IMR-90 (cell line): Measurements from ENCODE around the gene CRTC1. TPM values are rescaled to one million over a fixed set of nuclear protein-coding genes. Genes with fewer than 3 reads are reported as not detected.

Source experiments
- ATAC-seq: fragments of 200-7000 bp; cut with Tn5 transposase; 2 replicates; pipeline ENCODE4 v1.9.1; 2020; ENCODE audit warnings: low read depth, mild to moderate bottlenecking, moderate library complexity
- BruUV-seq: library from RNA; stranded (reverse); fragments of 400-500 nt; replicated peaks from 2 replicates; lab custom pipeline; 2021; lab: Mats Ljungman, UMichigan
- CTCF ChIA-PET: fragments of 300-600 bp; formaldehyde crosslinking; extraction: SDS; loops from one replicate; lab custom pipeline; 2021; ENCODE audit warnings: antibody characterized with exemption; lab: Yijun Ruan, JAX
- POLR2A ChIA-PET: fragments of 300-600 bp; sonication (Branson Sonifier 250); formaldehyde crosslinking; loops from one replicate; lab custom pipeline; 2022; ENCODE audit warnings: antibody characterized with exemption; ENCODE audit not compliant: unreplicated experiment; lab: Charles Lee
- DNase-seq: peaks from one replicate; pipeline ENCODE4 v3.0.0; 2013
- H2AFZ ChIP-seq: replicated peaks from 2 replicates; pipeline ENCODE3; 2013; ENCODE audit warnings: low read length, mild to moderate bottlenecking; ENCODE audit not compliant: poor library complexity
- H2AK5ac ChIP-seq: 2 replicates; pipeline ENCODE4 v1.6.1; 2013; ENCODE audit warnings: low read depth, low read length, inconsistent platforms
- H2AK9ac ChIP-seq: replicated peaks from 2 replicates; pipeline ENCODE3; 2013; ENCODE audit warnings: mild to moderate bottlenecking, low read depth, low read length, moderate library complexity; ENCODE audit not compliant: poor library complexity
- H2BK120ac ChIP-seq: 2 replicates; pipeline ENCODE4 v1.6.1; 2013; ENCODE audit warnings: low read depth, low read length, inconsistent platforms
- H2BK15ac ChIP-seq: 3 replicates; pipeline ENCODE4 v1.6.1; 2013; ENCODE audit warnings: low read depth, low read length, inconsistent platforms
- H2BK20ac ChIP-seq: 2 replicates; pipeline ENCODE4 v1.6.1; 2013; ENCODE audit warnings: low read depth, mild to moderate bottlenecking, inconsistent platforms, low read length, moderate library complexity
- H2BK5ac ChIP-seq: 2 replicates; pipeline ENCODE4 v1.6.1; 2013; ENCODE audit warnings: mild to moderate bottlenecking, low read depth, low read length, inconsistent platforms; ENCODE audit not compliant: poor library complexity, severe bottlenecking
- H3K14ac ChIP-seq: replicated peaks from 2 replicates; pipeline ENCODE4 v1.6.1; 2013; ENCODE audit warnings: low read depth, low read length, inconsistent platforms
- H3K18ac ChIP-seq: 2 replicates; pipeline ENCODE4 v1.6.1; 2013; ENCODE audit warnings: low read depth, low read length, control low read depth
- H3K23ac ChIP-seq: 2 replicates; pipeline ENCODE4 v1.6.1; 2013; ENCODE audit warnings: low read depth, low read length, inconsistent platforms
- H3K27ac ChIP-seq: 2 replicates; pipeline ENCODE4 v1.5.1; 2013; ENCODE audit warnings: mild to moderate bottlenecking, control low read depth, low read length; ENCODE audit not compliant: insufficient read depth
- H3K27me3 ChIP-seq: 2 replicates; pipeline ENCODE4 v1.6.1; 2013; ENCODE audit warnings: low read length; ENCODE audit not compliant: control insufficient read depth, insufficient read depth
- H3K36me3 ChIP-seq: 2 replicates; pipeline ENCODE4 v1.6.1; 2013; ENCODE audit warnings: low read length, mixed read lengths; ENCODE audit not compliant: control insufficient read depth, insufficient read depth
- H3K4ac ChIP-seq: 2 replicates; pipeline ENCODE4 v1.6.1; 2013; ENCODE audit warnings: low read depth, low read length, inconsistent platforms
- H3K4me1 ChIP-seq: 2 replicates; pipeline ENCODE4 v1.6.1; 2013; ENCODE audit warnings: low read length, mixed read lengths; ENCODE audit not compliant: control insufficient read depth, insufficient read depth
- H3K4me2 ChIP-seq: 2 replicates; pipeline ENCODE4 v1.6.1; 2013; ENCODE audit warnings: low read depth, mild to moderate bottlenecking, control low read depth, low read length, moderate library complexity
- H3K4me3 ChIP-seq: 2 replicates; pipeline ENCODE4 v1.5.1; 2013; ENCODE audit warnings: low read depth, mild to moderate bottlenecking, control low read depth, low read length, moderate library complexity; ENCODE audit not compliant: insufficient read depth
- H3K56ac ChIP-seq: 2 replicates; pipeline ENCODE4 v1.6.1; 2013; ENCODE audit warnings: low read length, inconsistent platforms; ENCODE audit not compliant: insufficient read depth; ENCODE audit errors: extremely low read depth
- H3K79me1 ChIP-seq, 2 experiments: 2 replicates each; pipeline ENCODE4 v1.6.1; 2013; ENCODE audit warnings: low read length in 2 of 2, inconsistent platforms in 1 of 2, low read depth in 1 of 2
- H3K9ac ChIP-seq: 2 replicates; pipeline ENCODE4 v1.6.1; 2013; ENCODE audit warnings: low read depth, low read length, control low read depth
- H3K9me1 ChIP-seq: 2 replicates; pipeline ENCODE4 v1.6.1; 2013; ENCODE audit warnings: low read length, inconsistent platforms; ENCODE audit not compliant: insufficient read depth
- H3K9me3 ChIP-seq: 2 replicates; pipeline ENCODE4 v1.6.1; 2013; ENCODE audit warnings: low read length; ENCODE audit not compliant: control insufficient read depth, insufficient read depth
- H4K20me1 ChIP-seq: 2 replicates; pipeline ENCODE4 v1.6.1; 2013; ENCODE audit warnings: low read length, inconsistent platforms; ENCODE audit not compliant: insufficient read depth
- H4K5ac ChIP-seq: 2 replicates; pipeline ENCODE4 v1.6.1; 2013; ENCODE audit warnings: mild to moderate bottlenecking, low read depth, low read length, control low read depth
- H4K8ac ChIP-seq, 2 experiments: 2 replicates each; pipeline ENCODE4 v1.6.1; 2013; ENCODE audit warnings: low read depth in 2 of 2, low read length in 2 of 2, control low read depth in 1 of 2, inconsistent platforms in 1 of 2
- H4K91ac ChIP-seq: 2 replicates; pipeline ENCODE4 v1.6.1; 2013; ENCODE audit warnings: low read depth, low read length, inconsistent platforms; ENCODE audit not compliant: insufficient read depth
- CEBPB ChIP-seq: IDR thresholded peaks from 2 replicates; pipeline ENCODE4 v1.6.1; 2012; ENCODE audit warnings: low read depth, low read length, improper control_type of control experiment
- CHD1 ChIP-seq: IDR thresholded peaks from 2 replicates; pipeline ENCODE4 v1.6.1; 2012; ENCODE audit warnings: low read depth, low read length, improper control_type of control experiment
- MAFK ChIP-seq: IDR thresholded peaks from 2 replicates; pipeline ENCODE4 v1.6.1; 2012; ENCODE audit warnings: low read depth, low read length, improper control_type of control experiment
- MAZ ChIP-seq: IDR thresholded peaks from 2 replicates; pipeline ENCODE4 v1.6.1; 2012; ENCODE audit warnings: low read depth, mild to moderate bottlenecking, low read length, improper control_type of control experiment, moderate library complexity, borderline replicate concordance
- POLR2A ChIP-seq: IDR thresholded peaks from 2 replicates; pipeline ENCODE4 v1.6.1; 2012; ENCODE audit warnings: mild to moderate bottlenecking, low read depth, low read length
- RAD21 ChIP-seq: IDR thresholded peaks from 2 replicates; pipeline ENCODE4 v1.6.1; 2012; ENCODE audit warnings: low read length, improper control_type of control experiment
- RCOR1 ChIP-seq: IDR thresholded peaks from 2 replicates; pipeline ENCODE4 v1.6.1; 2012; ENCODE audit warnings: mild to moderate bottlenecking, low read length, improper control_type of control experiment; ENCODE audit not compliant: insufficient replicate concordance
- RFX5 ChIP-seq: IDR thresholded peaks from 2 replicates; pipeline ENCODE4 v1.8.0; 2012; ENCODE audit warnings: low read depth, mild to moderate bottlenecking, low read length, moderate library complexity
- WGBS, 2 experiments: methylation state at CpG; one replicate each; pipeline versions ENCODE4 v1.1.5 to v1.1.7; 2013; ENCODE audit warnings: missing lambda C conversion rate in 2 of 2; ENCODE audit not compliant: insufficient read length in 1 of 2; ENCODE audit errors: extremely low coverage in 2 of 2; 5-methylcytosine and 5-hydroxymethylcytosine counted together
- dilution Hi-C: fragments of 300-500 bp; cut with HindIII; formaldehyde crosslinking; loops from one replicate; pipeline ENCODE4 v1.14.3; 2018; ENCODE audit warnings: low sequenced_read_pairs; ENCODE audit not compliant: unreplicated experiment
- in situ Hi-C: fragments of 300-500 bp; cut with MboI; formaldehyde crosslinking; loops from 3 replicates; pipeline ENCODE4 v1.14.3; 2019; ENCODE audit warnings: low sequenced_read_pairs, inconsistent platforms, mixed read lengths
- intact Hi-C: fragments of 100-400 bp; cut with micrococcal nuclease; formaldehyde crosslinking; loops from 2 replicates; pipeline ENCODE4 v1.10.0; 2022
- polyA plus RNA-seq, 3 experiments: library from polyadenylated mRNA; depleted of rRNA; stranded (reverse); fragments of >200 nt; gene quantifications; 2 replicates each; pipeline ENCODE4 v1.2.3, GENCODE V29; 2012; ENCODE audit warnings: low replicate concordance in 1 of 3
- total RNA-seq: library from RNA; depleted of rRNA; stranded (reverse); fragments of >200 nt; gene quantifications from 2 replicates; pipeline ENCODE4 v1.2.3, GENCODE V29; 2012
- TF ChIP-seq, protein P1 (sequence below): fragments of 150-350 bp; IDR thresholded peaks from 2 replicates; pipeline ENCODE4 v1.6.1; 2017; ENCODE audit warnings: mild to moderate bottlenecking, antibody characterized with exemption, low read length, low read depth

CRTC1 gene
- total and polyA plus RNA-seq, 2 of the 4 experiments (the other 2 are of a cell fraction), result 0.18 to 5.7 TPM

DNA sequence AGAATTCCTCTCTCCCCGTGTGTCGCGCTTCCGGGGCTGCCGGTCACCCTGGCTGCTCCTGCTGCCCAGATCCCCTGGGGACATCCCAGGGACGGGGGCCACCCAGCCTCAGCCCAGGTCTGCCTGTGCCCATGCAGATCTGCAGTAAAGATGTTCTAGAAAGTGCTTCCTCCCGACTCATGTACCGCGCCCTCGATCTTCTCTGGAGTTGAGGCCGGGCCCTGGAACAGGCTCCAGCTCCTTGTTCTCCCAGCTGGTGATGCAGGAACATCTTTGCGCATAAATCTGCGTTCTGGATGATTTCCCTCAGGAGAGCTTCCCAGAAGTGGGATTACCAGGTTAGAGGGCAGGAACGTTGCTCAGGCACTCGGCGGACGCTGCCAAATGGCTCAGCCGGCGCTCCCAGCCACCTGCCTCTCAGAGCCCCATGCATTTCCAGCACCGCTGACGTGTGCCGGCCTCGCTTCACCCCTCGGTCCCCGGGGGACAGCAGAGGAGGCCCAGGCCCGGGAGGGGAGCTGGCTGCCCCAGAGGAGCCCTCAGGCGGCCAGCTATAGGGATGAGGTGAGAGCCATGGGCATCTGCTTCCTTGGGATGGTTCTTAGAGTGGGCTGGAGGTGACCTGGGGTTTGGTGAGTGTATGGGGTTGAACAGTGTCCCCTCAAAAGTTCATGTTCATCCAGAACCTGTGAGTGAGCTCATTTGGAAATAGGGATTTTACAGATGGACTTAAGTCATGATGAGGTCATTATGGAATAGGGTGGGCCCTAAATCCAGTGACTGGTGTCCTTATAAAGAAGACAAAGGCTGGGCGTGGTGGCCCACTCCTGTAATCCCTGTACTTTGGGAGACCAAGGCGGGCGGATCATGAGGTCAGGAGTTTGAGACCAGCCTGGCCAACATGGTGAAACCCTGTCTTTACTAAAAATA is 42.6 kb downstream of the CRTC1 start:
- no peak overlapping the region for H2BK120ac ChIP-seq
- no peak for DNase-seq
- H3K79me1 ChIP-seq, result peaks cover 0 to 8% of the 10 kb centered on the region in 2 experiments; a peak in 1 of 4 replicates
- H3K9me1 ChIP-seq, result peaks cover 4% of the 10 kb centered on the region; the same call in 1 of the 2 replicates
- no peak overlapping the region for H4K5ac ChIP-seq
- dilution Hi-C loops, result no loop called here
- H3K23ac ChIP-seq, result no peak overlapping the region
- no peaks in the 10 kb centered on the region for H3K9me3 ChIP-seq
- no peak overlapping the region for H2AK5ac ChIP-seq
- no peak overlapping the region for H2BK20ac ChIP-seq
- H4K20me1 ChIP-seq, result peaks cover 9% of the 10 kb centered on the region
- H4K91ac ChIP-seq, result no peak overlapping the region
- H3K4me3 ChIP-seq, result no peak overlapping the region
- no peak overlapping the region for H2AFZ ChIP-seq
- H2BK5ac ChIP-seq, result no peak overlapping the region
- no peak overlapping the region for H2BK15ac ChIP-seq
- no peak for ATAC-seq
- ChIA-PET CTCF (no interaction called here), POLR2A (no interaction called here)
- no peaks in the 10 kb centered on the region for H3K27me3 ChIP-seq
- no peak overlapping the region for H3K9ac ChIP-seq
- H3K4ac ChIP-seq, result no peak overlapping the region
- intact Hi-C loops, result no loop called here
- no peak overlapping the region for H3K56ac ChIP-seq
- no peak overlapping the region for H3K14ac ChIP-seq
- TF ChIP-seq RFX5 (no peak), POLR2A (no peak), MAFK (no peak), RCOR1 (no peak), MAZ (no peak), CEBPB (no peak), CHD1 (no peak), RAD21 (no peak)
- TF ChIP-seq, protein P1, sequence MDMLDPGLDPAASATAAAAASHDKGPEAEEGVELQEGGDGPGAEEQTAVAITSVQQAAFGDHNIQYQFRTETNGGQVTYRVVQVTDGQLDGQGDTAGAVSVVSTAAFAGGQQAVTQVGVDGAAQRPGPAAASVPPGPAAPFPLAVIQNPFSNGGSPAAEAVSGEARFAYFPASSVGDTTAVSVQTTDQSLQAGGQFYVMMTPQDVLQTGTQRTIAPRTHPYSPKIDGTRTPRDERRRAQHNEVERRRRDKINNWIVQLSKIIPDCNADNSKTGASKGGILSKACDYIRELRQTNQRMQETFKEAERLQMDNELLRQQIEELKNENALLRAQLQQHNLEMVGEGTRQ, result no peak
- no peak overlapping the region for H2AK9ac ChIP-seq
- in situ Hi-C loops, result no loop called here
- no TSS peak for BruUV-seq
- H3K27ac ChIP-seq, result no peak overlapping the region
- no peaks in the 10 kb centered on the region for H3K4me1 ChIP-seq
- no peak overlapping the region for H3K4me2 ChIP-seq
- no peak overlapping the region for H4K8ac ChIP-seq
- peaks cover 5% of the 10 kb centered on the region for H3K36me3 ChIP-seq
- H3K18ac ChIP-seq, result no peak overlapping the region
- 87% methylated on average over 10 of the region's 30 CpGs; no CpG with 5 or more reads in 1 of the 2 experiments for WGBS, 2 experiments
